ENCODE data around the gene ZNF296. TPM values are rescaled to one million over a fixed set of nuclear protein-coding genes. Genes with fewer than 3 reads are reported as not detected.

The ZNF296 gene
- polyA plus RNA-seq, 1 donor from 2014 or later = 1.4 TPM

GRCh38 chr19:45049073-45049736 is 27.1 kb downstream of the ZNF296 start:
- H3K4me2 ChIP-seq (ENCODE audit: low read length) = no peak overlapping the region
- H3K9ac ChIP-seq (ENCODE audit: low read length) = no peak overlapping the region
- no peak overlapping the region for H3K27ac ChIP-seq (ENCODE audit: low read length)
- H2AFZ ChIP-seq (ENCODE audit: low read depth, low read length) = no peak overlapping the region
- H3F3A ChIP-seq (ENCODE audit: insufficient read depth, low read length, poor library complexity, severe bottlenecking) = no peaks in the 10 kb centered on the region
- no peaks in the 10 kb centered on the region for H4K20me1 ChIP-seq (ENCODE audit: insufficient read depth)
- H3K4me3 ChIP-seq (ENCODE audit: low read length) = no peak overlapping the region
- no peaks in the 10 kb centered on the region for H3K27me3 ChIP-seq (ENCODE audit: insufficient read depth, low read depth, low read length)
- H3K36me3 ChIP-seq (ENCODE audit: insufficient read depth, low read length) = no peaks in the 10 kb centered on the region
- no peaks in the 10 kb centered on the region for H3K9me2 ChIP-seq (ENCODE audit: insufficient read depth, low read length)
- no peaks in the 10 kb centered on the region for H3K9me3 ChIP-seq (ENCODE audit: low read length)
- no peak for TF ChIP-seq RAD21 (conservative IDR thresholded peaks at IDR 0.05)
- TF ChIP-seq EZH2 (IDR thresholded peaks at IDR 0.05; ENCODE audit: borderline replicate concordance, insufficient read depth, low read length, poor library complexity, severe bottlenecking) = no peak
- TF ChIP-seq REST (IDR thresholded peaks at IDR 0.05; ENCODE audit: borderline replicate concordance) = no peak
- no peak for TF ChIP-seq MXI1 (conservative IDR thresholded peaks at IDR 0.05; ENCODE audit: poor library complexity, severe bottlenecking)
- no peak for TF ChIP-seq TAF1 (IDR thresholded peaks at IDR 0.05; ENCODE audit: low read depth)
- no peak for TF ChIP-seq SMC3 (conservative IDR thresholded peaks at IDR 0.05; ENCODE audit: poor library complexity)
- no peak for TF ChIP-seq EP300 (conservative IDR thresholded peaks at IDR 0.05; ENCODE audit: poor library complexity, severe bottlenecking)
- TF ChIP-seq POLR2AphosphoS5 (IDR thresholded peaks at IDR 0.05) = no peak
- TF ChIP-seq CTCF (IDR thresholded peaks at IDR 0.05; ENCODE audit: poor library complexity, severe bottlenecking) = no peak
- H3K79me2 ChIP-seq (replicated peaks; ENCODE audit: insufficient read depth, low read length) = peaks cover 17% of the 10 kb centered on the region

- Histone ChIP-seq H3K9ac (ENCODE audit: low read length) (no peak overlapping the region), H3F3A (ENCODE audit: insufficient read depth, low read length, poor library complexity, severe bottlenecking) (no peaks in the 10 kb centered on the region), H3K4me3 (ENCODE audit: low read length) (no peak overlapping the region), H3K27ac (ENCODE audit: low read length) (no peak overlapping the region), H3K27me3 (ENCODE audit: insufficient read depth, low read depth, low read length) (no peaks in the 10 kb centered on the region), H3K9me3 (ENCODE audit: low read length) (no peaks in the 10 kb centered on the region), H4K20me1 (ENCODE audit: insufficient read depth) (no peaks in the 10 kb centered on the region), H3K36me3 (ENCODE audit: insufficient read depth, low read length) (no peaks in the 10 kb centered on the region), H2AFZ (ENCODE audit: low read depth, low read length) (no peak overlapping the region), H3K4me2 (ENCODE audit: low read length) (no peak overlapping the region), H3K79me2 (replicated peaks; ENCODE audit: insufficient read depth, low read length) (peaks cover 17% of the 10 kb centered on the region), H3K9me2 (ENCODE audit: insufficient read depth, low read length) (no peaks in the 10 kb centered on the region)
- TF ChIP-seq EP300 (conservative IDR thresholded peaks at IDR 0.05; ENCODE audit: poor library complexity, severe bottlenecking) = no peak
- no peak for TF ChIP-seq REST (IDR thresholded peaks at IDR 0.05; ENCODE audit: borderline replicate concordance)
- TF ChIP-seq TAF1 (IDR thresholded peaks at IDR 0.05; ENCODE audit: low read depth) = no peak
- TF ChIP-seq EZH2 (IDR thresholded peaks at IDR 0.05; ENCODE audit: borderline replicate concordance, insufficient read depth, low read length, poor library complexity, severe bottlenecking) = no peak
- TF ChIP-seq POLR2AphosphoS5 (IDR thresholded peaks at IDR 0.05) = no peak
- no peak for TF ChIP-seq MXI1 (conservative IDR thresholded peaks at IDR 0.05; ENCODE audit: poor library complexity, severe bottlenecking)
- no peak for TF ChIP-seq CTCF (IDR thresholded peaks at IDR 0.05; ENCODE audit: poor library complexity, severe bottlenecking)
- TF ChIP-seq RAD21 (conservative IDR thresholded peaks at IDR 0.05) = no peak
- no peak for TF ChIP-seq SMC3 (conservative IDR thresholded peaks at IDR 0.05; ENCODE audit: poor library complexity)
These were observed 29.0 kb downstream of the ZNF296 start for GRCh38 chr19:45047188-45047797.

All from neural cell (in vitro differentiated cells).